Left lobe of liver (tissue), 2 donors: ENCODE measurements around the gene PJA1. TPM values are rescaled to one million over a fixed set of nuclear protein-coding genes. Genes with fewer than 3 reads are reported as not detected.

Experiments
- ATAC-seq: fragments of 200-7000 bp; cut with Tn5 transposase; one replicate; pipeline ENCODE4 v1.9.1; 2020; ENCODE audit warnings: mild to moderate bottlenecking, moderate library complexity
- DNase-seq: peaks from one replicate; pipeline ENCODE4 v3.0.0-alpha.2; 2020; ENCODE audit warnings: low spot score
- total RNA-seq: library from RNA; stranded (reverse); gene quantifications from one replicate; pipeline ENCODE4 v1.2.1, GENCODE V29; 2021
- donor health status: DM: no; HTN: no; CAD: no; lungs with moderate emphysema.
- donor health status: DM: no; HTN: yes; CAD: no.

Gene PJA1
- total RNA-seq, 1 donor from 2014 or later, result 4.9 TPM

GRCh38 chrX:69143530-69143929 lies 21.7 kb downstream of the PJA1 start:
- ATAC-seq (no peak), DNase-seq (no peak)

DNA sequence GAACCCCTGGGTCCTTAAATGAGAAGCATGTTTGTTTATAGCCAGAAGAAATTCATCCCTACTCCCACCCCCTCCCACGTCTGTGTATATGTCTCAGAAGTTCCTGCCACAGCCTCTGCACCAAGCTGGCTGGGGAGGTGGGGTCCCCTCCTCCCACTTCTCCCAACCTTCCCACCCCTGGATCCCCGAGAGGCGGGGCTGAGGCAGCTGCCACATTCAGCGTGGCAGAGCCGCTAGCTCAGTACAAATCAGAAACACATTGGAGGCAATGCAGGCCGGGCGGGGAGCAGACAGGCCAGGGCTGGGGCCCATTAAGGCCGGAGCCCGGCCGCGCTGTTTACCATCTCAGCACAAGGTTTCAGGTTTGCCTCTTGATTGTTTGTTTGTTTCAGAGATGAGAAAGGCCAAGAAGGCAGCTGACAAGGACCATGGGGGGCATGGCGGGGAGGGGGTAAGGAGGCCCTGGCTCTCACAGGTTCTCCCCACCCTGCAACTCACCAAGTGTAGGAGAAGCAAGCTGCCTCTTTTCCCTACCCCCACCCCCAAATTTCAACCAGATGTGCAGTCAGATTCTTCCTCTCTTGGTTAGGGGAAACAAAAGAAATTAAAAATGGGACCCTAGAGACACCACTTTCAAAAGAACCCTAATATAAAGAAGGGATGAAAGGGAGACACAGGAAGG lies 22.3 kb downstream of the PJA1 start:
- no peak for ATAC-seq
- no peak for DNase-seq

DNA sequence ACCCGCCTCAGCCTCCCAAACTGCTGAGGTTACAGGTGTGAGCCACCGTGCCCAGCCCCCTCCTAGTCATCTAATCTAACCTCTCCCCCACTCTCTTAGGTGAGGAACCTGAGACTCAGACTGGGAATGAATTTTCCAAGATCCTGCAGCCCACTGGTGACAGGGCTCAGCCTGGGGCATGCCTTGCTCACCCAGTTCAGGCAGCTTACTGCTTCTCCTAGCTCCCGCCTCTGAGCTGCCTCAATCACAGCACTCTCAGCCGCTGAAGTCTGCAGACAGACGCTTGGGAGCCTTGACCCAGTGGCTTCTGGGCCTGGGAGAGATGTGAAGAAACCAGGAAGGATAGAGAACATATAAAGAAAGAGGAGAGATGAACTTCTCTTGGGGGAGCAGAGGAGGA lies 24.4 kb downstream of the PJA1 start:
- DNase-seq (no peak), ATAC-seq (no peak)

- DNase-seq, result no peak
Observed at GRCh38 chrX:69139516-69139915, 25.7 kb downstream of the PJA1 start.

GRCh38 chrX:69138512-69138911 lies 26.7 kb downstream of the PJA1 start:
- DNase-seq (no peak), ATAC-seq (no peak)

More at GRCh38 chrX:69139516-69139915, 25.7 kb downstream of the PJA1 start:
- no peak for ATAC-seq

DNA sequence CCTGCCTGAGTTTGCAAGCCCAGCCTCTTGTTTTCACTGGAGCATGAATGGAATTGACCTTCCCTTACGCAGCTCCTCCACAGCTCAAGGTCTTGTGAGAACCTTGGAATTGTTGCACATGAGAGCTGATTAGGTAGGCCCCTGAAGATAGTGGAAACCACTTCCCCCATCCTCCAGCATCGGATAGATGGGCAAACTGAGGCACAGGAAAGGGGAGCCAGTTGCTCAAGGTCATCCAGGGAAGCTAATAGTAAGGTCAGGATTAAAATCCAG lies 27.2 kb downstream of the PJA1 start:
- ATAC-seq (no peak), DNase-seq (no peak)

- ATAC-seq, result no peak
- no peak for DNase-seq
Observed at GRCh38 chrX:69137371-69138117, 27.7 kb downstream of the PJA1 start.

- DNase-seq, result no peak
- no peak for ATAC-seq
Observed at GRCh38 chrX:69136546-69137331, 28.5 kb downstream of the PJA1 start.

- peak; percentile 79 for ATAC-seq
- no peak for DNase-seq
Observed at GRCh38 chrX:69133921-69134542, 31.2 kb downstream of the PJA1 start.

DNA sequence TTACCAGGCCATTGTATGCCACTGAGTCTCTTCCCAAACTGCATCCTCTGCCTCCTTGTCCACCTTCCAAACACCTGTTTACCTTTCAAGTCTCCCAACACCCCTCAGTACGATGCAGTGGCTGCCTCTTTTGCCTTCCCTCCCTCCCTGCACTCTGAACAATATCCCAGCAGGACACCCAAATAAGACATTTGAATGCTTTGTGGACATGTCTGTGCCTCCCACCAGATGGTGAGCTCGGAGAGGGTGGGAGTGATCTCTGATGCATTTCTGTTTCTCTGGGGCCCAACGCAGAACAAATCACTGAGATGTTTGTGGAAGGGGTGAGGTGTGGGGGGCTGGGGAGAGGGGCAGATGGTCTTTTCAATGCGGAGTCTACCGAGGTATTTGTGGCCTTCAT lies 33.4 kb downstream of the PJA1 start:
- no peak for ATAC-seq
- DNase-seq, result no peak

GRCh38 chrX:69130439-69130838 lies 34.8 kb downstream of the PJA1 start:
- DNase-seq (no peak), ATAC-seq (no peak)

DNA sequence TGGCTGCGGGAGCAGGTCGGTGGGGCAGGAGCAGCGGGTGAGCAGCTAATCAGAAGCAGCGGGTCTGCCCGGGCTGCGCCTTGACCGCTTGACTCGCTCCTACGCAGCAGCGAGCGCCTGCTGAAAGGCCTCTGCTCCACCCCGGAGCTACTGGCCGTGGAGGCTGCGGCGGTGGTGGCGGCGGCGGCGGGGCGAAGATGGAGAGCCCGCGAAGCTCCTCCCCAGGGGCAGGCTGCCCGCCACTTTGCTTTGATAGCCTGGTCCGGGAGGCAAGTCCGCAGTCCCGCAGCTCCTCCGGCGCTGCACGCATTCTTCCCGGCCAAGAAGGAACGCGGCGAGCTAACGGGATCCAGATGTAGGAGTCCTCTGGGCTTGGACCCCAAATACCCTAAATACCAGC lies 36.7 kb downstream of the PJA1 start:
- ATAC-seq, result no peak

DNA sequence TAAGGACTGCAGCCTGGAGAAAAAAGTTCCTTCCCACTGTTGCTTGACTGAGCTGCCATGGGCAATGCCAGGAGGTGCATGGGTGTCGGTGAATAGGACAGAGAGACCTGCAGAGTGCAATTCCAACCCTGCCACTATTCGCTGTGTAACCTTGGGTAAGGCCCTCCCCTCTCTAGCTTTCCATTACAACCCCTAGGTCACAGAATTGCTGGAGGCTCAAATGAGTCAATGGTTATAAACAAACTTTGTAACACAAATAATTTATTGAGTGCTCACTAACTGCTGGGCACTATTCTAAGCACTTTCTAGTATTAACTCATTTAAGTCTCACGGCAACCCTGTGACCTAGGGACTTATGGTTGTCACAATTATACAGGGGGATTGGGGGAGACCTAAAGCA lies 37.8 kb downstream of the PJA1 start:
- no peak for ATAC-seq
- no peak for DNase-seq

More for the DNA sequence above, 36.7 kb downstream of the PJA1 start:
- no peak for DNase-seq

- no peak for DNase-seq
- no peak for ATAC-seq
Observed at GRCh38 chrX:69126642-69127041, 38.6 kb downstream of the PJA1 start.

GRCh38 chrX:69125094-69125493 lies 40.2 kb downstream of the PJA1 start:
- DNase-seq (no peak), ATAC-seq (no peak)

DNA sequence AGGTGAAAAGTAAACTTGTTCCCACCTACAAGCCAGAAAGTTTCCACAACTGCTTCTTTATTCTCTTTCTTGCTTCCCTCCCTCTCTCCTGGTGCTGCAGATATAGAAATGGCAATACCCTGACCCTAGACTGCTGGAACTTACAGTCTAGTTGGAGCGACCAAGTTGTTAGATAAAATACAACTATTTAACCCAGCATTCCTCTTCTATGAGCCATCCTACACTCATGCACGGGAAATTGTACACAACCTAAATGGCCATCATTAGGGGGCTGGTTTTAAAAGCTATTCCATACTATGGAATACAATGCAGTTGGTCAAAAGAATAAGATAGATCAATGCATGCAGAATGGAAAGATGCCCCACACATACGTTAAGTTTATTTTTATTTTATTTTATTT lies 41.1 kb downstream of the PJA1 start:
- no peak for ATAC-seq

DNA sequence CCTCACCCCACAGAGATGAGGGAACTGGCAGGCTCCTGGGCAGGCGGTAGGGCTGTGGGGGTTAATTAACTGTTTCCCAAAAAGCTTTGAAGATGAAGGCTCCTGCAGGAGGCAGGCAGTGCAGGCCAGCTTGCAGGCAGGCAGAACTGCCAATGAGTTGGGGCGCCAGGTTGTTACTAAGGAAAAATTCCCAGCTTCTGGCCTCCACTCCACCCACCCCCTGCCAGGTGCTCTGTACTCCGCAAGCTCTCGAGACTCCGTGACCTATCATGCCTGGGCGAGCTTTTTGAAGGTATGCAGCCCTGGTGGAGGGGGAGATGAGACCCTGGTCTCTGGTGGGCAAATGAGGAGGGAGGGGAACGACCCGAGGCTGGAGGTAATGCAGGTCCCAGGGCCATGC lies 41.8 kb downstream of the PJA1 start:
- no peak for ATAC-seq
- no peak for DNase-seq

More for the DNA sequence above, 41.1 kb downstream of the PJA1 start:
- no peak for DNase-seq

GRCh38 chrX:69121321-69122000 lies 43.8 kb downstream of the PJA1 start:
- ATAC-seq, result no peak
- no peak for DNase-seq

GRCh38 chrX:69120476-69120875 lies 44.8 kb downstream of the PJA1 start:
- DNase-seq (no peak), ATAC-seq (no peak)

DNA sequence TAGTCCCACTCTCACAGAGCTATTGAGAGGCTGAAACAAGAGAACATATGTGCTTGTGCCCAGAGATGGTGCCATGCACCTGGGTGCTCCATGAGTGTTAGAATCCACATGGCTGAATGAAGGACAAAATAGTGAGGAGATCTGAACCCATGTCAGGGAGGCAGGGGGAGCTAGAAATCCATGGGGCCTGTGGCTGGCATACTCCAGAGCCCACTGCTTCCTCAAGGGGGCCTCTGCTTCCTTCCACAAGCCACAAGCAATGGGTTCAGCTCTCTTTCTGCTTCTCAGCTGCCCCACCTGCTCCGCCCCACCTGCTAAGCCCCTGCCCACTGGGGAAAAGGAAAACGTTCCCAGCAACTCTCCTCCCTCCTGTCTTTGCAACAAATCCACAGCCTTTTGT lies 46.1 kb downstream of the PJA1 start:
- no peak for ATAC-seq
- no peak for DNase-seq
